ENCODE results near the gene EIF4EBP2. TPM values are rescaled to one million over a fixed set of nuclear protein-coding genes. Genes with fewer than 3 reads are reported as not detected.

EIF4EBP2 gene
- total RNA-seq, 1 experiment from 2014 or later = 93.2 TPM

DNA sequence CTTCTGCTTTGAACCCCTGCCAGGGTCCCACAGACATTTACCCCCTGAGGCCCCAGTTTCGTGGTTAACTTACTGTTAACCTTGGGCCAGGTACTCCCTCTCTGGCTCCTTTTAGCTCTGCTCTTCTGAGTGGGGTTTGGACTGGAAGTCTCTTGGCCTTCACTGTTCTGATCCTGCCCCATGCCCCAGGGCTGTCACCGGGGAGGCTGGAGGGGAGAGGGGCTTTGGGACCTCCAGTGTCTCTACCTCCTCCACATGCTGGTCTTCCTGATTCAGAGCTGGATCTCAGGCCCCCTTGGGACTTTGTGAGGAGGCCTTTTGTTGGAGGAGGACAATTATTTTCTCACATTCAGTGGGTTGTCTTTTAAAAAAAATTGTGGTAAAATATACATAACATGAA is 61.9 kb downstream of the EIF4EBP2 start:
- no peaks in the 10 kb centered on the region for H3K23me2 ChIP-seq (ENCODE audit: insufficient read length, low read depth, low read length, poor library complexity, severe bottlenecking)
- H3K9me3 ChIP-seq (ENCODE audit: control insufficient read depth, low read depth, low read length) = no peaks in the 10 kb centered on the region
- H4K5ac ChIP-seq (ENCODE audit: insufficient read length, low read depth, low read length) = no peak overlapping the region
- DNase-seq = no peak
- no peak overlapping the region for H2AFZ ChIP-seq (ENCODE audit: low read length)
- no peaks in the 10 kb centered on the region for H3K79me1 ChIP-seq (ENCODE audit: insufficient read depth, low read depth, low read length, poor library complexity, severe bottlenecking)
- Mint-ChIP-seq H3K36me3 (ENCODE audit: insufficient read depth in 1 of 3, low read depth in 3 of 3) (peaks cover 0 to 4% (median 0%) of the 10 kb centered on the region in 3 experiments; a peak in 1 of 7 replicates), H3K4me1 (peaks cover 19 to 20% of the 10 kb centered on the region in 2 experiments), H3K4me3 (no peak overlapping the region), H3K9me3 (no peaks in the 10 kb centered on the region; a peak in 1 of 5 replicates), H3K27ac (no peak overlapping the region), H3K27me3 (ENCODE audit: low read depth) (peaks cover 8% of the 10 kb centered on the region)
- H2AK5ac ChIP-seq (ENCODE audit: insufficient read length, low read length) = no peak overlapping the region
- no peak overlapping the region for H4K8ac ChIP-seq (replicated peaks; ENCODE audit: insufficient read length, low read depth, low read length)
- no peaks in the 10 kb centered on the region for H4K20me1 ChIP-seq (ENCODE audit: control insufficient read depth, insufficient read depth, insufficient read length)
- no peak overlapping the region for H3K4ac ChIP-seq (ENCODE audit: low read depth, low read length)
- no peak overlapping the region for H3K56ac ChIP-seq (ENCODE audit: insufficient read length, low read depth, low read length)
- no peak overlapping the region for H3K9ac ChIP-seq (ENCODE audit: extremely low read depth, insufficient read length, low read length)
- H2BK12ac ChIP-seq (ENCODE audit: insufficient read length, low read depth, low read length) = no peak overlapping the region
- no peak overlapping the region; the same call in 1 of the 2 replicates for H3K14ac ChIP-seq (ENCODE audit: insufficient read depth, low read length)
- no CpG with 5 or more reads among the region's 2 CpGs for WGBS (ENCODE audit: extremely low coverage, insufficient read length, low lambda C conversion rate)
- H3K27me3 ChIP-seq (ENCODE audit: insufficient read depth, low read length) = no peaks in the 10 kb centered on the region
- no peak overlapping the region for H2BK120ac ChIP-seq (ENCODE audit: low read depth, low read length, poor library complexity, severe bottlenecking)
- no peak overlapping the region for H3K18ac ChIP-seq (ENCODE audit: insufficient read length, low read depth, low read length)
- no peak overlapping the region for H4K91ac ChIP-seq (ENCODE audit: insufficient read length, low read depth, low read length)
- no peaks in the 10 kb centered on the region for H3K79me2 ChIP-seq (ENCODE audit: insufficient read depth, low read length)
- no peak overlapping the region for H3K27ac ChIP-seq (ENCODE audit: insufficient read length, low read depth, low read length)
- TF ChIP-seq, protein P1, sequence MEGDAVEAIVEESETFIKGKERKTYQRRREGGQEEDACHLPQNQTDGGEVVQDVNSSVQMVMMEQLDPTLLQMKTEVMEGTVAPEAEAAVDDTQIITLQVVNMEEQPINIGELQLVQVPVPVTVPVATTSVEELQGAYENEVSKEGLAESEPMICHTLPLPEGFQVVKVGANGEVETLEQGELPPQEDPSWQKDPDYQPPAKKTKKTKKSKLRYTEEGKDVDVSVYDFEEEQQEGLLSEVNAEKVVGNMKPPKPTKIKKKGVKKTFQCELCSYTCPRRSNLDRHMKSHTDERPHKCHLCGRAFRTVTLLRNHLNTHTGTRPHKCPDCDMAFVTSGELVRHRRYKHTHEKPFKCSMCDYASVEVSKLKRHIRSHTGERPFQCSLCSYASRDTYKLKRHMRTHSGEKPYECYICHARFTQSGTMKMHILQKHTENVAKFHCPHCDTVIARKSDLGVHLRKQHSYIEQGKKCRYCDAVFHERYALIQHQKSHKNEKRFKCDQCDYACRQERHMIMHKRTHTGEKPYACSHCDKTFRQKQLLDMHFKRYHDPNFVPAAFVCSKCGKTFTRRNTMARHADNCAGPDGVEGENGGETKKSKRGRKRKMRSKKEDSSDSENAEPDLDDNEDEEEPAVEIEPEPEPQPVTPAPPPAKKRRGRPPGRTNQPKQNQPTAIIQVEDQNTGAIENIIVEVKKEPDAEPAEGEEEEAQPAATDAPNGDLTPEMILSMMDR (conservative IDR thresholded peaks at IDR 0.05) = no peak
- no peak overlapping the region for H2BK5ac ChIP-seq (ENCODE audit: insufficient read length, low read length)
- no peak overlapping the region for H3K23ac ChIP-seq (ENCODE audit: insufficient read length, low read depth, low read length)
- H3T11ph ChIP-seq (ENCODE audit: low read length) = no peak overlapping the region
- H3K4me2 ChIP-seq (ENCODE audit: insufficient read depth, insufficient read length, low read length) = no peak overlapping the region
- no peak overlapping the region for H2BK20ac ChIP-seq (ENCODE audit: low read depth, low read length, poor library complexity, severe bottlenecking)
- no peaks in the 10 kb centered on the region for H3K4me1 ChIP-seq (ENCODE audit: insufficient read depth, low read length)
- H2BK15ac ChIP-seq (ENCODE audit: low read depth, low read length) = no peak overlapping the region

Measured in H9 (cell line).